NOMO-1 (cell line): ENCODE measurements around the gene ZNF688.

Experiments used
- DNase-seq, 2 experiments: peaks; one replicate each; lab custom pipeline; 2025; ENCODE audit not compliant: unreplicated experiment in 2 of 2; lab: John Stamatoyannopoulos, UW

Gene ZNF688

DNA sequence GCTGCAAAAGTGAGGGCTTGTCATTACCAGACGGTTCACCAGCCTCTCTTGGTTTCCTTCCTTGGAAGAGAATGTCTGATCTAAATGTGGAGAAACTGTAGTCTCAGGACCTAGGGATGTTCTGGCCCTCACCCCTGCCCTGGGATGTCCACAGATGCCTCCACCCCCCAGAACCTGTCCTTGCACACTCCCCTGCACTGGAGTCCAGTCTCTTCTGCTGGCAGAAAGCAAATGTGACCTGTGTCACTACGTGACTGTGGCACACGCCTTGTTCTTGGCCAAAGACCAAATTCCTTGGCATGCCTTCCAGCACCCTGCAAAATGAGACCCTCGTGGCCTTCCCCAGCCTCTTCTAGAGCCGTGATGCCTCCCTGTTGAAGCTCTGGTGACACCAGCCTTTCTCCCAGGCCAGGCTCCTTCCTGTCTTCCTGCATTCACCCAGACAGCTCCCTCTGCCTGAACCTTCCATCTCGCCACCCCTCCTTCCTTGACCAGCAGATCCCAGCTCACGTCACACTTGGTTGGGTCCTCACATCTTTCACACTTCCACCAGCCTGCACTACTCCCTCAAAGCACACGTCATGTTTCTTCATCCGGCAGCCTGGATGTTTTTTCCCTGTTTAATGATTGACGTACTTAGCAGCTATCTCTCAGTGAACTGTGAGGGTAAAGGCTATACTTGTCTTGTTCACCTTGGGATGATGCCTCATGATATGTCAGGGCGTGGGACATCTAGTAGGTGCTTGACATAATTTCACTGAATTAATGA is 49.5 kb downstream of the ZNF688 start:
- DNase-seq = no peak

DNA sequence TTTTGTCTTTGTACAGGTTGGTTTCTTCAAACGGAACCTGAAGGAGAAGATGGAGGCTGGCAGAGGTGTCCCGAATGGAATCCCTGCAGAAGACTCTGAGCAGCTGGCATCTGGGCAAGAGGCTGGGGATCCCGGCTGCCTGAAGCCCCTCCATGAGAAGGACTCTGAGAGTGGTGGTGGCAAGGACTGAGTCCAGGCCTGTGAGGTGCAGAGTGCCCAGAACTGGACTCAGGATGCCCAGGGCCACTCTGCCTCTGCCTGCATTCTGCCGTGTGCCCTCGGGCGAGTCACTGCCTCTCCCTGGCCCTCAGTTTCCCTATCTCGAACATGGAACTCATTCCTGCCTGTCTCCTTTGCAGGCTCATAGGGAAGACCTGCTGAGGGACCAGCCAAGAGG is 50.0 kb downstream of the ZNF688 start:
- DNase-seq = no peak
